ENCODE measurements around the gene COL6A5.
"Not testable (repeated sequence)": the region's sequence is repeated elsewhere in the genome, so short reads cannot be mapped to it uniquely, and the experiment has no call there.

Gene COL6A5, protein sequence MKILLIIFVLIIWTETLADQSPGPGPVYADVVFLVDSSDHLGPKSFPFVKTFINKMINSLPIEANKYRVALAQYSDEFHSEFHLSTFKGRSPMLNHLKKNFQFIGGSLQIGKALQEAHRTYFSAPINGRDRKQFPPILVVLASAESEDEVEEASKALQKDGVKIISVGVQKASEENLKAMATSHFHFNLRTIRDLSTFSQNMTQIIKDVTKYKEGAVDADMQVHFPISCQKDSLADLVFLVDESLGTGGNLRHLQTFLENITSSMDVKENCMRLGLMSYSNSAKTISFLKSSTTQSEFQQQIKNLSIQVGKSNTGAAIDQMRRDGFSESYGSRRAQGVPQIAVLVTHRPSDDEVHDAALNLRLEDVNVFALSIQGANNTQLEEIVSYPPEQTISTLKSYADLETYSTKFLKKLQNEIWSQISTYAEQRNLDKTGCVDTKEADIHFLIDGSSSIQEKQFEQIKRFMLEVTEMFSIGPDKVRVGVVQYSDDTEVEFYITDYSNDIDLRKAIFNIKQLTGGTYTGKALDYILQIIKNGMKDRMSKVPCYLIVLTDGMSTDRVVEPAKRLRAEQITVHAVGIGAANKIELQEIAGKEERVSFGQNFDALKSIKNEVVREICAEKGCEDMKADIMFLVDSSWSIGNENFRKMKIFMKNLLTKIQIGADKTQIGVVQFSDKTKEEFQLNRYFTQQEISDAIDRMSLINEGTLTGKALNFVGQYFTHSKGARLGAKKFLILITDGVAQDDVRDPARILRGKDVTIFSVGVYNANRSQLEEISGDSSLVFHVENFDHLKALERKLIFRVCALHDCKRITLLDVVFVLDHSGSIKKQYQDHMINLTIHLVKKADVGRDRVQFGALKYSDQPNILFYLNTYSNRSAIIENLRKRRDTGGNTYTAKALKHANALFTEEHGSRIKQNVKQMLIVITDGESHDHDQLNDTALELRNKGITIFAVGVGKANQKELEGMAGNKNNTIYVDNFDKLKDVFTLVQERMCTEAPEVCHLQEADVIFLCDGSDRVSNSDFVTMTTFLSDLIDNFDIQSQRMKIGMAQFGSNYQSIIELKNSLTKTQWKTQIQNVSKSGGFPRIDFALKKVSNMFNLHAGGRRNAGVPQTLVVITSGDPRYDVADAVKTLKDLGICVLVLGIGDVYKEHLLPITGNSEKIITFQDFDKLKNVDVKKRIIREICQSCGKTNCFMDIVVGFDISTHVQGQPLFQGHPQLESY (N-terminal part only)

DNA sequence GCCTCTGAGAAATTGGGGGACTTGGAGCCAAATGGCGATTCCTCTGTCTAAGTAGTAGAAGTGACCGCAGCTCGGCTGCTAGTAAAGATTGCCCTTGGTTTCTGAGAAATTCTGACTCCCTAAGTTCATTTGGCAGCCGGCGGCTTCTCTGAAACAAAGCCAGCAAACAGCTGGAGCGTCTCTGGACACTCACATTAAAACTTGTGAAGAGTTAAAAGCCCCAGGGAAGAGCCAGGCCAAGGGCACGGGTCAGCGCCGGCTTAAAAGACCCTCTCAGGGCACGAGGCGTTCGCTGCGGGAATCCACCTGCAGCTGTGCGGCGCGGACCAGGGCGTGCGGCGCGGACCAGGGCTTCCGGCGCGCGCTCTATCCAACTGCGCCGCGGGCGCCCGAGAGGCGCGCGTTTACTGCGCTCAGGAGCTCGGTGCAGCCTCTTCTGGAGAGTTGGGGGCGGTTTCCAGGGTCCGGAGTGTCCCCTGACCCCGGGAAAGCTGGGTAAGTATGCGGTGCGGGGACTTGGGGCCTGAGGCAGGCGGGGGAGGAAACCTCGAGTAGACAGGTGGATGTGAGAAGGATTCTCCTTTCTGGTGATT lies at the start of gene COL6A5:
TSS of gene COL6A5 (plus strand) at position 186 of the 593 bp plus-strand sequence. CDS start 27,967 bp downstream, outside the sequence.
- no peak for DNase-seq (ENCODE audit: low read depth in 2 of 2)

DNA sequence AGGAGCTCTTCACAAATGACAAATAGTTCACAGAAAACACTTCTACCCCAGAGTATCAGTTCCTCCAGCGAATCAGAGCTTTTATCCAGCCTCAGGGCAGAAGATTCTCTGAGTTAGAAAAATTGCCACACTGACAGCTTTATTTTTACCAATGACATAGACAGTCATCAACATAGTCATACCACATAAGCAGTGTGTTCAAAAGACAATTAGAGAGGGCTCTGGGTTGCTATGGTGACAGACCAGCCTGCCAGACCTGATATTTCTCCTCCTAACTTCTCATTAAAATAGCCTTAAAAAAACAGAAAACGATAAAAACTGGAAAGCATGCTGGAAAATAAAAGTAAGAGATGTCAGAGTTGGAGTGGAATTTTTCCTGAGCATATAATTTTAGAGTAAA lies 45.9 kb upstream of the COL6A5 start:
- no peak for DNase-seq (ENCODE audit: low read depth in 2 of 2)

DNA sequence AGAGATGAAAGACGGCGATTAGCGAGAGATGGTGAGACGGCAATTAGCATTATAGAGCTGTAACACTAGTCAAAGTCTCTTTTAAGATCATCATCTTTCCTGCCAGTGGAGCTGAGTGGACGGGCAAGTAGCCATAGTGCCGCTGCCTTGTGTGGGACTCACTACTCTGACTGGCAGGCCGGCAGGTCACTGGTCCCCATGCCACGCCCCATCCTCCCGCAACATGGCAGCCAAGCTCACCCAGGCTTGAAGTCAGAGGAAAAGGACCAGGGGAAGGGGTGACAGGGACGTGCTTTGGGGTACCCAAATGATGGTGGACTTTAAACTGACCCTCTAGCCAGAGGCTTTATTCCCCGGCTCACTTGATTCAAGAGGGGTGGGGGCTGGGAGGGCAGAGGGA lies 44.6 kb upstream of the COL6A5 start:
- no peak for DNase-seq (ENCODE audit: low read depth in 2 of 2)

DNA sequence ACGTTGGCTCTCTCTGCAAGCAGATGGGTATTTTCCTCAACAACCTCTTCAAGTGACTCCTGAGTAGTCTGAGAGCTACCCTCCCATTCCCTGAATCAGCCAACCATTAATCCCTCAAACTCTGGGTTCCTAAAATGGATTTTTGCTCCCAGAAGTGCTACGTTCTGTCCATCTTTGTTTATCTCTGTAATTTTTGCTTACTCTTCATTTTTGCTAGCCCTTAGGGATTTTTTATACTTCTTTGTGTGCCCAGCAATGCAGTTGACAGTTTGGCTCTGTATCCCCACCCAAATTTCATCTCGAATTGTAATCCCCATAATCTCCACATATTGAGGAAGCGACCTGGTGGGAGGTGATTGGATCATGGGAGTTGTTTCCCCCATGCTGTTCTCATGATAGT lies 35.4 kb upstream of the COL6A5 start:
- DNase-seq (ENCODE audit: low read depth in 2 of 2), result no peak

DNA sequence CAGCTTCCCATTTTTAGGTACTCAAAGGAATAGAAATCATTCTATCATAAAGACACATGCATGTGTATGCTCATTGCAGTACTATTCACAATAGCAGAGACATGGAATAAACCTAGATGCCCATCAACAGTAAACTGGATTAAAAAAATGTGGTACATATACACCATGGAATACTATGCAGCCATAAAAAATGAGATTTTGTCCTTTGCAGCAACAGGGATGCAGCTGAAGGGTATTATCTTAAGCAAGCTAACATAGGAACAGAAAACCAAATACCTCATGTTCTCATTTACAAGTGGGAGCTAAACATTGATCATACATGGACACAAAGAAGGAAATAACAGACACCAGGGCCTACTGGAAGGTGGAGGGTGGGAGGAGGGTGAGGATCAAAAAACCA lies 33.1 kb upstream of the COL6A5 start:
- no peak for DNase-seq (ENCODE audit: low read depth in 2 of 2)

DNA sequence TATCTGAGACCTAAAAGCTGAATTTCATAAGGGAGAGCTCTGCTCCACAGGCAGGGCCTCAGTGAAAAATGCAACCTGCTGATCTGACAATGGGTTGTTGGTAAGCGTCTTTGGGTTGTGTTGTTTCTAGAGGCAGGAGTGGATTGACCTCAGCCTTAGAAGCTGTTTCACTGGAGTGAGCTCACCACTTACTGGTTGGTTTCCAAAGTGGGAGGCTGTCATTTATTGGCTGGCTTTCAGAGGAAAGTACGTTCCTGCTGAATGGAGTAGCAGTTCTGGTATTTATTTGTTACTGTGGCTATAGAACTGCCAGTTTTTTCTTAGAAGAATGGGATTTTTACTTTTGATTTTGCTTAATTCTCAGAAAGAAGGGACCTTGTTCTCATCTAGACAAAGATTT lies 29.3 kb upstream of the COL6A5 start:
- no peak for DNase-seq (ENCODE audit: low read depth in 2 of 2)

DNA sequence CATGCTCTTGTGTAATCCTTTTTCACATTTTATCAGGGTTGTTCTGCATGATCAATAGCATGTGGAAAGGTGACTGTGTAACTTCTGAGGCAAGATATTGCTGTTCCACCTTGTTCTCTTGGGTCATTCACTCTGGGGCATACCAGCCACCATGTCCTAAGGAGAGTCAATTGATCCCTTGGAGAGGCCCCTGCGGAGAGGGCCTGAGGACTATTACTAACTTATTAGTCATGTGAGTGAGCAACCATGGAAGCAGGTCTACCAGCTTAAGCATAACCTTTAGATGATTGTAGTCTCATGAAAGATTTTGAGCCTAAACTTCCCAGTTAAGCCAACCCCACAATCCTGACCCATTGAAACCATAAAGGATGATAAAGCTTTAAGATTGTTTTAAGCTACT lies 22.0 kb upstream of the COL6A5 start:
- DNase-seq (ENCODE audit: low read depth in 2 of 2), result no peak

DNA sequence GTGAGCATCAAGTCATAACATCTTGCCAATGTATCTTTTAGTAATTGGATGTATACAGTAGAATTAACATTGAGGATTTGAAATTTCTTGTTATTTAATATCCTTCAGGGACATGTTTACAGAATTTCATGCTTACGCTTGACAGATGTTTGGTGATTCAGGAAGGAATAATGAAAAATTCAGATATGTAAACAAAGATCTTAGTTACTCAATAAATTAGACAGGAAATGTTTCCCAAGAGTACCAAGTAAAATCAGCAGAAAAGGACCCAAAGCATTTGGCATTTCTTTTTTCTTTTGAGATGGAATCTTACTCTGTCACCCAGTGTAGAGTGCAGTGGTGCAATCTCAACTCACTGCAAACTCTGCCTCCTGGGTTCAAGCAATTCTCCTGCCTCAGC lies 4.7 kb upstream of the COL6A5 start:
- no peak for DNase-seq (ENCODE audit: low read depth in 2 of 2)

DNA sequence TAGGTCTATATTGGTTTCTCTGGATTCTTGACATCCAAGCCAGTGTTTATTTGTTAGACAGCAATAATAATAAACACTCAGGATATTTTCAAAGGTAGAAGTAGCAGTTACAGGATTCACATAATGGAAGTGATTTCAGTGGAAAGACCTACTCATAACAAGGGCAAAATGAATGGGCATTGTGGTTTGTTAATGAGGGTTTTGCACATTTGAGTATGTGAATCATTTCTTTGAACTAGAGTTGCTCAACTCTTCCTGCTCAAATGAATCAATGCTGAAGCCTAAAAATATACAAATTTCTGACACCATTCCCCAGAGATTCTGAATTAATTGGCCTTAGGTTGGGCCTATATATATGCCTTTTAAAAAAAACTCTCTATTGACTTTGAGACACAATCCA lies 4.1 kb upstream of the COL6A5 start:
- DNase-seq (ENCODE audit: low read depth in 2 of 2), result no peak

DNA sequence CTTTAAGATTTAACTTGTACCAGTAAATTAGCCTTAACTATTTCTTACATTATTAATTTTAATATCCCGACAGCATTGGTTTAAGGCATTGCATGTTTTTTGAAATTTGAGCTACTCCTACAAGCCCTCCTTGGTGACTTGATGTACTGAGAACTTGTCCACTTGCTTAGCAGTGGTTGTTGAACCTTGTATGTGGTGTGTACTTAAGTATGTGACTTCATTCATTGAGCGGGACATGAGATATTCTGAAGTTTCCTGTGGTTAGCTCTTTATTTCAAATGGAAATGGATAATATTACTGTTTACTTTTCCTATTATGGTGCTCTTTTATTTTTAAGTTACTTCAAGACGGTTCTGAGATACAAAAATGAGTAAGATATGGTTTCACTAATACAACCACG lies 3.6 kb upstream of the COL6A5 start:
- DNase-seq (ENCODE audit: low read depth in 2 of 2), result no peak

DNA sequence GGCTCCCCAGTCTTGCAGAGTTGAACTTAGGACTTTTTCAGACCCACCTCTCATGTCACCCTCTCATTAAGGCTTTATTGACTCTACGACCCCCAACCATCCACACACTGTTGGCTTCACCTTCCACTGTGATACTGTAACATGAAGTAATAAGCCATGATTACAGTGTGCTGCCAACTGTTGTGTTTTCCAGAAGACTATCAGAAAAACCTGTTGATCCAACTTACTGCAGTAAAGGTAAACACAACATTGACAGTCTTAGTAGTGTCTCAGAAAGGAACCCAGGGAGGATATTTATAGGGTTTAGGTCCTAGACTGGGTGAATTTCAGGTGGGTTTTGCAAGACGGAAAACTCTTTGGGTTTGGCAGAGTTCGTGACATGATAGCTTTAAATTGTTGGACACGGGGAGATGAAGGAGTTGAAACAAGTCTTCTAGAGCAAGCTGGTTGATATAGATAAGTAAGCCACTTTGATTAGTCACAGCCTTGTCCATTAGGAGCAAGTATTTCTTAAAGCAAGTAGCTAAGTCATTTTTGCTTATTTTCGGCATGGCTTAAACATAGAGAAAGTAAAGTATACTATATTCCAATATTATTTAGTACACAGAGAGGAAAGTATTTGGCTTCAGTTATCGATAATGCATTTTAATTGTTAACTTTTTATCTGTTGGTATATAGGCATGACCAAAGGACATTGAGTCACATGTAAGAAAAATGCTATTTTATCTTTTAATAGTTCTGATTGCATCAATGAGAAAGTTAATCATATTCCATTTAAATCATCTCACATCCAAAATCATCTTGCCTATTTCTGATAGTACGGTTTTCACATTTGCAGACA lies 2.4 kb upstream of the COL6A5 start:
- no peak for DNase-seq (ENCODE audit: low read depth in 2 of 2)

DNA sequence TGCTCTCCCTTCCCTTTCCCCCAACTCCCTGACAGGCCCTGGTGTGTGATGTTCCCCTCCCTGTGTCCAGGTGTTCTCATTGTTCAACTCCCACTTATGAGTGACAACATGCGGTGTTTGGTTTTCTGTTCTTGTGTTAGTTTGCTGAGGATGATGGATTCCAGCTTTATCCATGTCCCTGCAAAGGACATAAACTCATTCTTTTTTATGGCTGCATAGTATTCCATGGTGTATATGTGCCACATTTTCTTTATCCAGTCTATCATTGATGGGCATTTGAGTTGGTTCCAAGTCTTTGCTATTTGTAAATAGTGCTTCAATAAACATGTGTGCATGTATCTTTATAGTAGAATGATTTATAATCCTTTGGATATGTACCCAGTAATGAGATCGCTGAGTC lies 2.8 kb downstream of the COL6A5 start:
- DNase-seq (ENCODE audit: low read depth in 2 of 2), result not testable (repeated sequence)

DNA sequence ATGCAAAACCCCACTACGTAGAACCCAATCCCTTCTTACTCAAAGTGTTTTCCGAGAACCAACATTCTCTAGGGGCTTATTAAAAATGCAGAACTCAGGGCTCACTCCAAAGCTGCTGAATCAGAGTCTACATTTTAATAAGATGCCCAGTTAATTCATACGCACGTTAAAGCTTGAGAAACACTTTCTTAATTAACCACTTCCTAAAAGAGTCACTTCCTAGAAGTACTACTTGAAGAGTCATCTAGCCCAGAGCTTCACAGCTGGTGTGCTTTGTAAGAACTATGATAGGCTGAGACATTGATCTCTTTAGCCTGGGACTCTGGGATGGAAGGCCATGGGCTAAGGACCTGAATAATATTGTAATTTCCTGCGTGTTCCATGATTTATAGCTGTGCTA lies 9.0 kb downstream of the COL6A5 start:
- DNase-seq (ENCODE audit: low read depth in 2 of 2), result no peak

DNA sequence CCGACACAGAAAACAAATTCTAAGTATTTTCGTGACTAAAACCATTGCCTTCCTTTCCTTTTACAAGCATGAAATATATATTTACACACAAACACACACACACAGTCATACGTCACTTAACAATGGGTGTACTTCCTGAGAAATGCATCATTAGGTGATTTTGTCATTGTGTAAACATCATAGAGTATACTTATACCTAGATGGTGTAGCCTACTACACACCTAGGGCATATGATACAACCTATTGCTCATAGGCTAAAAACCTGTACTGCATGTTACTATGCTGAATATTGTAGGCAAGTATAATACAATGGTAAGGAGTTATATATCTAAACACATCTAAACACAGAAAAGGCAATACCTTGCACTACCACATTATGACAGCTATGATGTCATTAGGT lies 28.6 kb downstream of the COL6A5 start:
- DNase-seq (ENCODE audit: low read depth in 2 of 2), result no peak

DNA sequence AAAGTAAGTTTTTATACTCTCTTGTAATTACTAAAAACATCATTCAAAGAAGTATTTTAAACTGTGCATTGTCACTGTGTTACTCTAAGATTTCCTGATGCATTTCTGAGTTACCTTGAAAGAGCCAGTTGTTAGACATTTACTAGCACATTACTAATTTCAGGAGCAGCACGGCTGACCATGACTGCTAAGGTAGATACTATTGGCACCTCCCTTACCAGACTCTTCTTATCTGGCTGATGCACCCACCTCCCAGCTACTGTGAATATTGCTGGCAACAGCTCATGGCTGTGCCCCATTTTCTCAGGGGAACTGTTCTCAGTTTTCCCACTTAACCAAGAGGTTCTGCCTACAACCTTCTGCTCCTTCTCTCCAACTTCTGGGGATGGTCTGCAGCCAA lies 29.4 kb downstream of the COL6A5 start:
- DNase-seq (ENCODE audit: low read depth in 2 of 2), result no peak

DNA sequence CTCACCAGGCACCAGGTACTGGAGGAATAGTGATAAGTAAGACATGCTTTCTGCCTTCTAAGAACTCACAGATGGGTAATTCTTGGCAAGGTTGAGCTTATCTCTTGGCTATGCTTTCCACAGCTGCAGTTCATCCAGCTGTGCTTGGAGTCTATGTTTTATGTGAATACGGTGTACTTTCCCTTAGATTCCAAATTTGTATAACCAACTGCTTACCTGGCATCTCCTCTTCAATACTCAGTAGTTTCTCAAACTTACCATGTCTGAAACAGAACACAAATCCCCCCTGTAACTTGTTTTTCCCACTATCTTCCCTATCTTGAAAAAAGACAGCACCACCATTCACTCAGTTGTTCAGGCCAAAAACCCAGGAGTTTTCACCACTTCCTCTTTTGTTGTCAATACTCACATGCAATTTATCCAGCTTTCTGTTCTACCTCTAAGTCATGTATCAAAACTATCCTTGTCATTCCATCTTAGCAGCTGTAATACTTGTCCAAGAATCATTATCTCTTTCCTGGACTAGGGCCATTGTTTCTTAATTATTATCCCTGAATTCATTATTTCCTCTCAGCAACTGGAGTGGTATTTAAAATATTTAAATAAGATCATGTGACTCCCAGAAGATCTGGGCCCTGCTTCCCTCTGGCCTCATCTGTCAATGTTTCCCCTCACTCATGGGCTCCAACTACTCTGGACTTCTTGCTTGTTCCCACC lies 32.6 kb downstream of the COL6A5 start:
- DNase-seq (ENCODE audit: low read depth in 2 of 2), result no peak

DNA sequence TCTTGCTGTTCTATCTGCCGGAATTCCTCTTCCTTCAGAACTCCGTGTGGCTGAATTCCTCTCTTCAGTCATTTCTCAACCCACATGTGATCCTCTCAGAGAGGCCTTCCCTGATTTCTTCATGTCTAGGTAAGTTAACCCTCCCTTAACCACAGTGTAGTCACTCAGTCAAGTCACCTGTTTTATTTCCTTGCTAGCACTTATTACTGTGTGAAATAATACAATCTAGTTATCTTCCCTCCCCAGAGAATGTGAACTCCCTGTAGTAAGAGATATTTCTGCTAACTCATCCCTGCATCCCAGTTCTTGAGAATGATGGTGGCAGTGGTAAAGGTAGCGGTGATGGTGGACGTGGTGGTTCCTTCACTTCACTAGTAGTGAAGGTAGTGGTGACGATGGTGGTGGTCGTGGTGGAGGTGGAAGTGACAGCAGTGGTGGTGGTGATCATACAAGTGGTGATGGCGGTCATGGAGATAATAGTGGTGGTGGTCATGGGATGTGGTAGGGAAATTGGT lies 33.3 kb downstream of the COL6A5 start:
- no peak for DNase-seq (ENCODE audit: low read depth in 2 of 2)

DNA sequence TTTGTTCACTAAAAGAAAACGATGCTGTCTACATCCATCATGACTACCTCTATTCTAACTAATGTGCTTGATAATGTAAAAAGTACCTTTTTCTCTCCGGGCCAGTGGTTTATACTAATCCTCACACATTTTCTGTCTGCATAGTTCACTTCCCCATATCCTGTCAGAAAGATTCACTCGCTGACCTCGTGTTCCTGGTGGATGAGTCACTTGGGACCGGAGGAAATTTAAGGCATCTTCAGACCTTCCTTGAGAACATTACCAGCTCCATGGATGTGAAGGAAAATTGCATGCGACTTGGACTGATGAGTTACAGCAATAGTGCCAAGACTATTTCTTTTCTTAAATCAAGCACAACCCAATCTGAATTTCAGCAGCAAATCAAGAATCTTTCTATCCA lies 33.8 kb downstream of the COL6A5 start:
- DNase-seq (ENCODE audit: low read depth in 2 of 2), result no peak

DNA sequence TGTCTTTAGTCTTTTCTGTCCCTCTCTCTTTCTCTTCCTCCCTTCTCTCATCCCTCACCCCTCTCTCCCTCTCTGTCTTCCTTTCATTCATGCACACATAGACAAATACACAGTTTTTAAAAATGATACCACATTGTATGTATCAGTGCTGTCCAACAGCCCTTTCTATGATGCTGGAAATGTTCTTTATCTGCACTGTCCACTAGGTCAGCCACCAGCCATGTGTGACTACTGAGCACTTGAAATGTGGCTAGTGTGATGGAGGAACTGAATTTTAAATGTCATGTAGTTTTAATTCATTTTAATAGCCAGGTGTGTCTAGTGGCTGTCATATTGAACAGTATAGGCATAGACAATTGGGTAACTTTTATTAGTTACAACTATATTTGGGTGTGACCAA lies 34.9 kb downstream of the COL6A5 start:
- DNase-seq (ENCODE audit: low read depth in 2 of 2), result no peak

DNA sequence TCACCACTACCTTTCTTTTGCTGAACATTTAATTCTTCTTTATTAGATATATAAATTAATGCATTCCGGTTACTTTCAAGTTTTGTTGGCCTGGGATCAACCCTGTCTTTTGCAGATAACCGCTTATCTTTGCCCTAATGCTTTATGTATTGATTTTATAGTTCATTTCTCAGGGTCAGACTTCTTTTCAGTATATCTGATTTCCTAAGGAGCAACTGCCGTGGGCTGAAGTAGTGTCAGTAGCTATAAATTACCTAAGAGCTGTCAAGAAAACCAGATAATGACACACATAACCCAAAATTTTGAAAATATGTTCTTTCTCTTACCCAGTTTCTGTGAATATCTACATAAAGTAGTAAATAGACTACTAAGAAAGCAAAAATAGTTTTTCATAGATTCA lies 38.0 kb downstream of the COL6A5 start:
- no peak for DNase-seq (ENCODE audit: low read depth in 2 of 2)
